WTC11 (cell line): ENCODE results near the gene NELL2.

Experiments used
- CTCF ChIP-seq: fragments of 200-600 bp; IDR thresholded peaks from 2 replicates; pipeline ENCODE4 v1.8.0; 2022; ENCODE audit warnings: antibody characterized with exemption
- FOXK1 ChIP-seq: sonication (generic); formaldehyde crosslinking; IDR thresholded peaks from 2 replicates; pipeline ENCODE4 v1.8.0; 2022; ENCODE audit warnings: mild to moderate bottlenecking, moderate library complexity, missing genetic modification reagents
- HMGA2 ChIP-seq: fragments of 250-450 bp; sonication (Bioruptor Pico); IDR thresholded peaks from 2 replicates; pipeline ENCODE4 v1.4.0; 2021; ENCODE audit warnings: mild to moderate bottlenecking, moderate library complexity
- RELA ChIP-seq: sonication (generic); formaldehyde crosslinking; IDR thresholded peaks from 2 replicates; pipeline ENCODE4 v1.8.1; 2022; ENCODE audit warnings: missing genetic modification reagents, mild to moderate bottlenecking, borderline replicate concordance
- ZNF512 ChIP-seq: sonication (generic); formaldehyde crosslinking; IDR thresholded peaks from 2 replicates; pipeline ENCODE4 v1.8.1; 2022; ENCODE audit warnings: missing genetic modification reagents, borderline replicate concordance

GRCh38 chr12:44904321-44904720 lies 28.2 kb upstream of the NELL2 start:
- TF ChIP-seq HMGA2 (CRISPR knock-in tag), result no peak
- TF ChIP-seq RELA (CRISPR knock-in tag), result no peak
- TF ChIP-seq CTCF, result no peak
- TF ChIP-seq FOXK1 (CRISPR knock-in tag), result no peak
- no peak for TF ChIP-seq ZNF512 (CRISPR knock-in tag)
